ENCODE results near the gene TLR7. TPM values are rescaled to one million over a fixed set of nuclear protein-coding genes. Genes with fewer than 3 reads are reported as not detected.

Gene TLR7
- total and polyA plus RNA-seq, 7 donors = 0.03 to 0.73 (median 0.08) TPM

DNA sequence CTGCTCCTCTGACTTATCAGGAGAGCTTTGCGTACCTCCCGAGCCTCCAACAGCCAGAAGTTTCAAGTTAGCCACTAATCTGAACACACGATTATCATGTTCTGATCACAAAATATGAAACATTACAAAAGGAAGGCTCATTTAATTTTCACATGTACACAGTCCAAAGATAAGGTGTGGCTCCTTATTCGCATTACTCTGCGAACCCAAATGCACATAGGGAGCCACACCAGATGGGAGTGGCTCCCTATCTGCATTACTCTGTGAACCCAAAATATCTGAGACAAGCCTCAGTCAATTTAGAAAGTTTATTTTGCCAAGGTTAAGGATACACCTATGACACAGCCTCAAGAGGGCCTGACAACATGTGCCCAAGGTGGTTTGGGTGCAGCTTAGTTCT is 68.0 kb downstream of the TLR7 start:
- ATAC-seq (no peak), DNase-seq (no peak)
- Histone ChIP-seq H3K9me3 (no peaks in the 10 kb centered on the region), H3K4me3 (no peak overlapping the region), H3K36me3 (ENCODE audit: insufficient read depth in 1 of 2, low read depth in 1 of 2) (no peaks in the 10 kb centered on the region), H3K27me3 (ENCODE audit: insufficient read depth in 3 of 3, low read length in 2 of 3) (no peaks in the 10 kb centered on the region), H3K4me1 (no peaks in the 10 kb centered on the region), H3K27ac (no peak overlapping the region)
- TF ChIP-seq CTCF (IDR thresholded peaks at IDR 0.05) = no peak
- WGBS, 3 donors = 89 to 95% (median 92%) methylated on average over 5 of the region's 5 CpGs
- intact Hi-C loops (cut with DNase I) = no loop called here

- ATAC-seq (no peak), DNase-seq (no peak)
- TF ChIP-seq CTCF (IDR thresholded peaks at IDR 0.05) = no peak
- no peaks in the 10 kb centered on the region for H3K27me3 ChIP-seq (ENCODE audit: insufficient read depth in 3 of 3, low read length in 2 of 3)
- H3K4me1 ChIP-seq = no peaks in the 10 kb centered on the region
- H3K36me3 ChIP-seq (ENCODE audit: insufficient read depth in 1 of 2, low read depth in 1 of 2) = no peaks in the 10 kb centered on the region
- H3K27ac ChIP-seq = no peak overlapping the region
- no peak overlapping the region for H3K4me3 ChIP-seq
- 67 to 88% (median 73%) methylated on average over 1 of the region's 1 CpG for WGBS, 3 donors
- no peaks in the 10 kb centered on the region for H3K9me3 ChIP-seq
- intact Hi-C loops (cut with DNase I) = no loop called here
Observed at GRCh38 chrX:12936947-12937346, 70.1 kb downstream of the TLR7 start.

Other genes with a start within 250 kb of the TLR7 start
- gene PRPS2, start 75.7 kb upstream of the TLR7 start, total RNA-seq = 1 to 10 TPM; 1.9 to 3.5 (median 2.5) TPM
- 1 to 10 TPM in 2 of 3 donors, under 1 TPM in 1; 0.97 to 1.4 (median 1.1) TPM for gene PRPS2, start 75.7 kb upstream of the TLR7 start, polyA plus RNA-seq
- gene TLR8, start 39.5 kb downstream of the TLR7 start, total RNA-seq = under 1 TPM; 0.36 to 0.57 (median 0.48) TPM
- under 1 TPM; 0.06 to 0.10 (median 0.09) TPM for gene TLR8, start 39.5 kb downstream of the TLR7 start, polyA plus RNA-seq
- 100 to 1,000 TPM; 382 to 731 (median 461) TPM for gene TMSB4X, start 108.0 kb downstream of the TLR7 start, total RNA-seq
- gene TMSB4X, start 108.0 kb downstream of the TLR7 start, polyA plus RNA-seq = 1,000 to 10,000 TPM in 1 of 3 donors, 100 to 1,000 TPM in 2; 534 to 1,148 (median 724) TPM
- under 1 TPM in 1 of 4 donors, not detected in 3; 0.04 TPM for gene FAM9C, start 177.5 kb downstream of the TLR7 start, total RNA-seq
- not detected for gene FAM9C, start 177.5 kb downstream of the TLR7 start, polyA plus RNA-seq

All from psoas muscle (tissue), 8 donors.